Mammary epithelial cell (primary cell): ENCODE measurements around the gene ZFP42.

Source experiments
- EZH2 ChIP-seq: IDR thresholded peaks from 2 replicates; pipeline ENCODE4 v1.6.1; 2012; ENCODE audit warnings: low read length, inconsistent platforms, borderline replicate concordance
- TF ChIP-seq, protein P1 (sequence below), 2 donors: IDR thresholded peaks in 1 of 2; conservative IDR thresholded peaks in 1 of 2; 2 replicates each; pipeline ENCODE4 v1.5.1; 2011 to 2012; ENCODE audit warnings: inconsistent platforms in 2 of 2, low read length in 2 of 2, mild to moderate bottlenecking in 2 of 2, control low read depth in 1 of 2, low read depth in 1 of 2; ENCODE audit not compliant: insufficient read depth in 1 of 2; ENCODE audit errors: extremely low read depth in 1 of 2

DNA sequence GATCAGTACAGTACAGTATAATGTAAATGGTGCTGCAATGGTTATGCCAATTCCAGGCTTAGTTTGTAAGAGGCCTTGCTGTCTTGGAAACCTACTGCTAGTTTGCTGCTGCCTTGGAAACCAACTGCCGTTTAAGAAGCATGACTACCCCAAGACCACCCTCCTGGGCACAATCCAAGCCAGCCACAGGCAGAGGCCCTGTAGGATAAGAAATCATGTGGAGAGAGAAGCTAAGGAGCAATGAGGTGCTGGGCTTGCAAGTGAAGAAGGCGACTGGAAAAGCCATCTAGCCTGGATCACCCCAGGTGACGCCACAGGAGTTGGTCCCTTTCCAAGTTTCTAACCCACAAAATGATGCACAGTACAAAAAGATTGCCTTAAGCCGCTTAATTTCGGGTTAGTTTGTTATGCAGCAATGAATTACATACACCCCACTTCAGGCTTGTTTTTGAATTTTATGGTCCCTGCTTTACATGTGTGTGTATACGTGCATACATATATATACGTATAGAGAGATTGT, 16.9 kb downstream of the ZFP42 start:
- TF ChIP-seq, protein P1, sequence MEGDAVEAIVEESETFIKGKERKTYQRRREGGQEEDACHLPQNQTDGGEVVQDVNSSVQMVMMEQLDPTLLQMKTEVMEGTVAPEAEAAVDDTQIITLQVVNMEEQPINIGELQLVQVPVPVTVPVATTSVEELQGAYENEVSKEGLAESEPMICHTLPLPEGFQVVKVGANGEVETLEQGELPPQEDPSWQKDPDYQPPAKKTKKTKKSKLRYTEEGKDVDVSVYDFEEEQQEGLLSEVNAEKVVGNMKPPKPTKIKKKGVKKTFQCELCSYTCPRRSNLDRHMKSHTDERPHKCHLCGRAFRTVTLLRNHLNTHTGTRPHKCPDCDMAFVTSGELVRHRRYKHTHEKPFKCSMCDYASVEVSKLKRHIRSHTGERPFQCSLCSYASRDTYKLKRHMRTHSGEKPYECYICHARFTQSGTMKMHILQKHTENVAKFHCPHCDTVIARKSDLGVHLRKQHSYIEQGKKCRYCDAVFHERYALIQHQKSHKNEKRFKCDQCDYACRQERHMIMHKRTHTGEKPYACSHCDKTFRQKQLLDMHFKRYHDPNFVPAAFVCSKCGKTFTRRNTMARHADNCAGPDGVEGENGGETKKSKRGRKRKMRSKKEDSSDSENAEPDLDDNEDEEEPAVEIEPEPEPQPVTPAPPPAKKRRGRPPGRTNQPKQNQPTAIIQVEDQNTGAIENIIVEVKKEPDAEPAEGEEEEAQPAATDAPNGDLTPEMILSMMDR (conservative IDR thresholded peaks at IDR 0.05 in 1 of 2, IDR thresholded peaks at IDR 0.05 in 1 of 2; ENCODE audit: extremely low read depth in 1 of 2, insufficient read depth in 1 of 2, low read depth in 1 of 2, low read length in 2 of 2): no peak
- TF ChIP-seq EZH2: no peak
